Effector memory CD8-positive, alpha-beta T cell (primary cell): ENCODE results near the gene IGSF9.
A peak's percentile ranks its signal among the peaks of the same experiment; 100 is the strongest.

Source experiments
- ATAC-seq: fragments of 150-1000 bp; cut with Tn5 transposase; replicated peaks from 2 replicates; pipeline ENCODE4 v1.10.0; 2021; ENCODE audit warnings: mild to moderate bottlenecking, moderate library complexity
- DNase-seq, 3 experiments: peaks; one replicate each; pipeline ENCODE4 v3.0.0; 2021
- H3K27ac Mint-ChIP-seq, 2 donors: one replicate each; pipeline ENCODE4 v1.8.0; 2022; ENCODE audit warnings: mild to moderate bottlenecking in 2 of 2, mixed read lengths in 2 of 2, moderate library complexity in 2 of 2
- H3K27me3 Mint-ChIP-seq, 2 donors: one replicate each; pipeline ENCODE4 v1.8.0; 2022; ENCODE audit warnings: mixed read lengths in 2 of 2
- H3K36me3 Mint-ChIP-seq: one replicate; pipeline ENCODE4 v1.8.0; 2022; ENCODE audit warnings: mild to moderate bottlenecking, moderate library complexity, mixed read lengths; ENCODE audit not compliant: insufficient read depth
- H3K4me1 Mint-ChIP-seq, 2 donors: one replicate each; pipeline ENCODE4 v1.8.0; 2022; ENCODE audit warnings: low read depth in 2 of 2, mixed read lengths in 2 of 2
- H3K4me3 Mint-ChIP-seq, 2 donors: one replicate each; pipeline ENCODE4 v1.8.0; 2022; ENCODE audit warnings: mild to moderate bottlenecking in 2 of 2, mixed read lengths in 2 of 2, moderate library complexity in 2 of 2
- H3K9me3 Mint-ChIP-seq, 2 donors: one replicate each; pipeline ENCODE4 v1.8.0; 2022; ENCODE audit warnings: mixed read lengths in 2 of 2

Gene IGSF9

DNA sequence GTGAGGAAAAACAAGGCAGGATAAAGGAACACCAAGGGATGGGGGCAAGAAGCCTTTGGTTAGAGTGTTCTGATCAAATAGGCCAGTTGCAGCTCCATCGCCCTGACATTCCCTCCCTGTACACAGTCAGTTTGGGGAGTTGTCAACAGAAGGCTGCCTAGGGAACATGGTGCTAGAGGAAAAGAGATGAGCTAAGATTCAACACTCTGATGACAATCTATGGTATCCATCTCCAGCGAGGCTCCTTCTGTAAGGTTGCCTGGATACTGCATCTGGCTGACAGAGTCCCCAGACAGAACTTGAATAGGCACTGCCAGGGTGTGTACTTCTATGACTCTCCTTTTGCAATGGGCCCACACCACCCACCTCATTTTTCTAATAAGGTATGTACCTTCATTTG lies 19.9 kb upstream of the IGSF9 start:
- Mint-ChIP-seq H3K27ac (no peak overlapping the region), H3K9me3 (no peaks in the 10 kb centered on the region), H3K4me3 (no peak overlapping the region), H3K27me3 (peaks cover 24 to 39% of the 10 kb centered on the region in 2 donors), H3K36me3 (no peaks in the 10 kb centered on the region), H3K4me1 (no peaks in the 10 kb centered on the region)
- DNase-seq (no peak), ATAC-seq (no peak)

DNA sequence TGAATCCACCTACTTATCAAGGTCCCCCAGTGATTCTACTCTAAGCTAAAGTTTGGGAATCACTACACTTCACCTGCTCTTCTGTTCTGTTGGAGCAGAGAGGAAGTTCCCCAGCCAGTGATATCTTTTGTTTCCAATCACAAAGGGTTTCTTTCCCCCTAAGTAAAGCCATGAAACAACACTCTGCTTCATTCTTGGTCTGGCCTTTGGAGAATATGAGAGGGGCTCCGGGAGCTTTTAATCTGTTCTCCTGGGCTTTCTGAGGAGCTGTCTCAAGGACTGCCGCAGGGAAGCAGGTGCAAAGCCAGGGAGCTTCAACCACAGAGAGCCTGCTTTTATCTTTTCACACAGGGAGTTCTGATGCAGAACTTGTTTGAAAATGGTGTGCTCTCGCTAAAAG lies 18.7 kb upstream of the IGSF9 start:
- peaks cover 31 to 43% of the 10 kb centered on the region in 2 donors for H3K27me3 Mint-ChIP-seq
- no peak overlapping the region for H3K4me3 Mint-ChIP-seq
- no peak for ATAC-seq

DNA sequence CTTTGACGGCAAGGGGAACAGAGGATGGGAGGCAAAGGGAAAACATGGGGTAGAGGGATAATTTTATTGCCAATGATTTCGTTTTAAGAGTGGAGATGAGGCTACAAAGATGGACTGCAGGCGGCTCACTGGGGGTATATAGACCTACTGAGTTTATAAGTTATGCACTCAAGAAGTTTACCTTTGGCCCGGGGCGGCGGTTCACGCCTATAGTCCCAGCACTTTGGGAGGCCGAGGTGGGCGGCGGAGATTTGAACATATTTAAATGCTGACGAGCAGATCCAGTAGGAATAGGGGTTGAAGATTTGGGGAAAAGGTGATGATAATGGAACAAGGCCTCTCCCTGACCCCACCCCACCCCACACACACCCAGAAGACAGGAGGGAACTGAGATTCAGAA lies 16.8 kb upstream of the IGSF9 start:
- no peak overlapping the region for H3K4me3 Mint-ChIP-seq
- no peaks in the 10 kb centered on the region for H3K9me3 Mint-ChIP-seq
- no peak overlapping the region for H3K27ac Mint-ChIP-seq
- ATAC-seq (no peak), DNase-seq (no peak)
- no peaks in the 10 kb centered on the region for H3K4me1 Mint-ChIP-seq
- peaks cover 22 to 28% of the 10 kb centered on the region in 2 donors for H3K27me3 Mint-ChIP-seq
- H3K36me3 Mint-ChIP-seq: no peaks in the 10 kb centered on the region

More for the DNA sequence above, 18.7 kb upstream of the IGSF9 start:
- no peak overlapping the region for H3K27ac Mint-ChIP-seq
- no peaks in the 10 kb centered on the region for H3K9me3 Mint-ChIP-seq
- no peaks in the 10 kb centered on the region for H3K36me3 Mint-ChIP-seq
- H3K4me1 Mint-ChIP-seq: no peaks in the 10 kb centered on the region
- DNase-seq: no peak

DNA sequence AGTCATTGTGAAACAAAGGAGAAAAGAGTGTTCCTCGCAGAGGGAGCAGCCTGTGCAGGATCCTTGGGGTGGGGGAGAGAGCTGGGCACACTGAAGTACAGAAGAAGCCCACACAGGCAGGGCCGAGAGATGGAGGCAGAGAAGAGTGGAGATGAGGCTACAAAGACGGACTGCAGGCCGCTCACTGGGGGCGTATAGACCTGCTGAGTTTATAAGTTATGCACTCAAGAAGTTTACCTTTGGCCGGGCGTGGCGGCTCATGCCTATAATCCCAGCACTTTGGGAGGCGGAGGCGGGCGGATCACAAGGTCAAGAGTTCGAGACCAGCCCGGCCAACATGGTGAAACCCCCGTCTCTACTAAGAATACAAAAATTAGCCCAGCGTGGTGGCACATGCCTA lies 16.2 kb upstream of the IGSF9 start:
- Mint-ChIP-seq H3K4me1 (no peaks in the 10 kb centered on the region), H3K9me3 (no peaks in the 10 kb centered on the region), H3K36me3 (no peaks in the 10 kb centered on the region), H3K27me3 (peaks cover 22 to 26% of the 10 kb centered on the region in 2 donors), H3K27ac (no peak overlapping the region), H3K4me3 (no peak overlapping the region)
- no peak for DNase-seq
- ATAC-seq: no peak

DNA sequence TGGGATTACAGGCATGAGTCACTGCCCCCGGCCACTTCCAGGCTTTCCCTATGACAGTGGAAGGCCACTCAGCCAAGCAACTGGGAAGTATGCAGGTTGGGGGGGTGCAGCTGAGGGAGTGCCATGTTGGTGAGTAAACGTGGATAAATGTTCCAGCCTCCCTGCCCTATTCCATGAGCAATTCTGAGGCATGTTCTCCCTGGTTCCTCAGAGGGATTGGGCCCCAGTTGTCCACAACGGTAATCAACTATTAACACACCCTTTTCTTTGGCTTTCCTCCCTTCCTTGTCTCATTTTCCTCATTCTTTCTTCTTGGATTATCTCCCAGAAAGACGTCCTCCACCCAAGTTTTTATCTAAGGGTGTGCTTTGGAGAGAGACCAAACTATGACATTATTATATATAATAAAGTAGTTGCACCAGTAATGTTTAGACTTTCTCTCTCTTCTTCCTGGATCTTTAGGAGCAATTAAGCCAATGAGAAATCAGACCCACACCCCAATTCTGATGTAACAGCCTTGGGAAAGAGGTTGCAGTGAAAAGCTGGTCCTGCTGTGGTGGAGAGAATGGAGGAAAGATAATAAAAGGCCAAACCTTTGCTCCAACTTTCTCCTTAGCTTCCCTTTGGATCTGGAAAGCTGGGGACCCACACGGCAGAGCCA lies 15.4 kb upstream of the IGSF9 start:
- Mint-ChIP-seq H3K27ac (no peak overlapping the region), H3K4me3 (no peak overlapping the region), H3K9me3 (no peaks in the 10 kb centered on the region), H3K4me1 (no peaks in the 10 kb centered on the region), H3K36me3 (no peaks in the 10 kb centered on the region), H3K27me3 (peaks cover 18 to 32% of the 10 kb centered on the region in 2 donors)
- DNase-seq: no peak
- no peak for ATAC-seq

DNA sequence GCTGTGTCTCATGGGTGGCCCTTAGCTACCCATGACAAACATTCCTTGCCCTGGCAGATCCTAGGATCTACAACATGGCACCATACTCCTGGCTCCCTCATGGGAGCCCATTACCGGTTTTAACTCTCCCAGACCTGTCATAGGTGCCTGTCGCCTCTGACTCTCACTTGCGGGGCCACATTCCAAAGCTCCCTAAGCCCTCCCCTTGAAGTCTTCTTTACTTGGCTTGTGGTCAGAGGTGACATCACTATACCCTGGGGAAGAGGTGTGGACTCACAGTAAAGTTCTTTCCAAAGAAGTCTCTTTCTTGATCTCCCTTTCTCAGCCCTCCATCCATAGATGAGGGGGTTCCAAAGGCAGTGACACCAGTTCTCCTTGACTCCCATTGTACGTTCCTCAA lies 14.0 kb upstream of the IGSF9 start:
- no peak for DNase-seq

DNA sequence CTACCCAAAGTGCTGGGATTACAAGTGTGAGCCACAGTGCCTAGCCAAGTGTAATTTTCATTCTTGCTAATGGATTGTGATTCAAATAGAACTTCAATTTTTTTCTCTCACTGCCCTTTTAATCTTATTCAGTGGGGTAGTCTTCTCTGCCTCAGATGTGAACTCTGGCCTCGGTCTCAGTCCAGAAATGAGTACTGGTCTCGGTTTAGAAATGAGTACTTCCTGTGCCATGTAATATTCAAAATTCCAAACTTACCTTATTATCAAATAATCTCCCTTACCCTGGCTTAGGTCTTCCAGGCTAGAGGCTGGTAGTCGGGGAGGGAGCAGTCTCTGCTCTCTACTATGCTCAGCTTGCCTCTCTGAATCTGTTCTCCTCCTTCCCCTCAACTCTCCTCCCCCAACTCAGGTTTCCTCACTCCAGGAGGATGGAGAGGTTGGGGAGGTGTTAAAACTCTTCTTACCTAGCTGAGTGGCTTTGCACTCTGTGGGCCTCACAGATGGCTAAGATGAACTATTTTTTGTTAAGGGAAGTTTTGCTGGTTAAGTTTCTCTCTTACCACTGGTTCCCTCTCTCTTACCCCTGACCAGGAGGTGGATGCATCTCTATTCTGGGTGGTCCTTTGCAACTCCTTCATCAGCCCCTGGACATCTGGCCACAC lies 13.4 kb upstream of the IGSF9 start:
- Mint-ChIP-seq H3K4me1 (no peaks in the 10 kb centered on the region), H3K4me3 (no peak overlapping the region), H3K36me3 (no peaks in the 10 kb centered on the region), H3K9me3 (no peaks in the 10 kb centered on the region), H3K27ac (no peak overlapping the region), H3K27me3 (peaks cover 25 to 31% of the 10 kb centered on the region in 2 donors)
- ATAC-seq: no peak
- DNase-seq: no peak

More for the DNA sequence above, 14.0 kb upstream of the IGSF9 start:
- H3K36me3 Mint-ChIP-seq: no peaks in the 10 kb centered on the region
- no peaks in the 10 kb centered on the region for H3K9me3 Mint-ChIP-seq
- H3K4me3 Mint-ChIP-seq: no peak overlapping the region
- H3K27me3 Mint-ChIP-seq: peaks cover 19 to 28% of the 10 kb centered on the region in 2 donors
- H3K27ac Mint-ChIP-seq: no peak overlapping the region
- no peaks in the 10 kb centered on the region for H3K4me1 Mint-ChIP-seq
- ATAC-seq: no peak

DNA sequence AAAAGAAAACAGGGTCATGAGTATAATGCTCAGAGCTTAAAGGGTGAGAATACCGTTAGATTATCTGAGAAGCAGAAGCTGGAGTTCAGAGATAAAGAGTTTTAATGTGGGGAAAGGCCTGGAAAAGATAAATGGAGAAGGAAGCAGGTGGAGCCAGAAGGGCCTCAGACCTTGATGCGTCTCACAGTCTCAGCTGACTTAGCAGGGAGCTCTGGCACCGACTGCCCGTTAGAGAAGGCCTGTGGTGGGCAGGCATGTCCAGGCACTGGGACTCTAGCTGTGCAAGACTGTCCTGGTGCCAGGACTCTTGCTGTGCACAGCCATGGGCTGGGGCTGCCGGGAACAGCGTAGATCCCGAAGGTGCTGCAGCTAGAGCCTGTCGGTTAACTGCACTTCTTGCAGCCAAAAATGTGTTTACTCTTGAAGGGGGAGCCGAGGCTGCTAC lies 12.4 kb upstream of the IGSF9 start:
- Mint-ChIP-seq H3K27ac (no peak overlapping the region), H3K9me3 (no peaks in the 10 kb centered on the region), H3K27me3 (peaks cover 31 to 41% of the 10 kb centered on the region in 2 donors), H3K4me3 (no peak overlapping the region), H3K36me3 (no peaks in the 10 kb centered on the region), H3K4me1 (no peaks in the 10 kb centered on the region)
- DNase-seq: no peak
- ATAC-seq: no peak

DNA sequence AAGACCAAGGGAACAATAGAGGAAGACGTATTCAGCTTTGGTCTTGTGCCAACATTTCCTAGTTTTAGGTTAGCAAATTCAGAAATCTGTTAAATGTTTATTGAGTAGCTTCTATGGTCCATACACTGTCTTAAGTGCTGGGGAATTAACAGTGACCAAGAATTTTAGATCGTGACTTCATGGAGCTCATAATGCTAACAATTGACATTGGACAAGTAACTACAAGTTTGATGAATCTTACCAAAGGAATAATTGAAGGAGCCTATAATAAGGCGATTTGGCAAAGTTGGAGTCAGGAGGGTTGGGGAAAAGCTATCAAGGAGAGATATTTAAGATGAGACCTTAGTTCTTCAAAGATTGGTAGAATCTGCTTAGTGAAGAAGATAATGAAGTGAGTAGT lies 10.0 kb upstream of the IGSF9 start:
- ATAC-seq (no peak), DNase-seq (no peak)
- Mint-ChIP-seq H3K27me3 (peaks cover 47 to 65% of the 10 kb centered on the region in 2 donors), H3K4me1 (no peaks in the 10 kb centered on the region), H3K4me3 (no peak overlapping the region), H3K27ac (no peak overlapping the region), H3K36me3 (no peaks in the 10 kb centered on the region), H3K9me3 (no peaks in the 10 kb centered on the region)

DNA sequence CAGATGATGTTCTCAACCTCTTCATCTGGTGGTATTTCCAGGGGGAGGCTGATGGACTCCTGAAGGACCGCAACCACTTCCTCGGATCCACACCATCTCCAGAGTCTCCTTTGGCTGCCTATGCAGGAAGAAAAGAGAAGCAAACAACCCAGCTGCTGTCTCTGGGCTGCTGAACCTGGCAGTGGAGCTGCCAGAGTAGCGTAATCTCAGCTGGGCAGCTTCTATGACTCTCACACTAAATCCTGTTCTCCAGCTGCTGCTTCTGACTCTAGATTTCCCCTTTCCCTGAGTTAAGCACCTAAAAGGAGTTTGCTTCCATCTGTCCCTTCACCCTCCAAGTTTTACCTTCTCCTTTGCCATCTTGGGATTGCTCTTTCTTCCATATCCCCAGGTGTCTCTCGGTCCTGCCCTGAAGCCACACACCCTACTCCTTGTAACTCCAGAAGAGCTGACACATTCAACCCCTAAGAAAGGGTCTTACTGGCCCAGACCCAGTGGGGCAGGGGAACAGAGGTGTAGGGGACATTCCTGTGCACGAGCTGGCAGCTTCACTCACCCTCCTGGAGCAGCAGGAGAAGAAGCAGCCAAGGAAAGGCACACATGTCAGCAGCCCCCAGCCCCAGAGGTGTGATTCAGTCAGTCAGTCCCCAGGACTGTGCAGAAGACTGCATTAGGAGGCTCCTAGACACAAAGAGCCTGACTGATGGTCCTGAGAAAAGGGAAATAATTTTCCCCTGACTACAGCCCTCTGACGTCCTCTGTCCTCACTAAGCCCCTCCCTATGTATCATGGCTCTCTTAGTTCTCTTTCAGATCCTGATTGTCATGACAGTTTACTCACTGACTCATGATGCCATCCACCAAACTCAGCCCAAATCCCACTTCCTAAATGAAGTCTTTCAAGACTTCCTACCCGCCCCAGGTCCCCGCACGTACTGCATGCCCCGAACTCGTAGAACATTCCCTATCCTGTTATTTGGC lies 8.4 kb upstream of the IGSF9 start, which contains the start of gene SLAMF9:
SLAMF9 (minus strand) TSS at position 702 of the 980 bp plus-strand sequence; CDS start at position 602, 100 bp downstream.
- Mint-ChIP-seq H3K4me3 (no peak within 1 kb of the TSS), H3K9me3 (no peaks in the 10 kb centered on the region), H3K27ac (no peak within 1 kb of the TSS), H3K36me3 (no peaks in the 10 kb centered on the region), H3K27me3 (peaks cover 42 to 68% of the 10 kb centered on the region in 2 donors), H3K4me1 (no peaks in the 10 kb centered on the region)
- no peak for DNase-seq
- ATAC-seq: peak; percentile 14

DNA sequence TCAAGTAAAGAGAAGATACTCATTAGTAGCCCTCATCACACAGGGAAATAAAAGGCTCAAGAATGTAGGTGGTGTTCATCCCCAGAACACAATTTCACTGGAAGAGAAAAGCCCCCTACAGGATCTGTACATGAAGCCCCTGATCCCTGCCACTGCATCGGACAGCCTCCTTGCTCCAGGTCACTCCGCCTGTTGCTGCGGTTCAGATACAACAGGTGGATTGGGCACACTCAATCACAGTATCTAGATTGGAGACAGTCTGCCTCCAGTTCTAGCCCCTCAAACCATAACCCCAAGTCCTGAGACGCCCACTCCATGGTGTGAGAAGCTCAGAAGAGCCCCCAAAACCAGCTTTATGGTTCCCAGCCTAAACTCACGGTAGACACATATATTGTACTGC lies 7.5 kb upstream of the IGSF9 start:
- no peaks in the 10 kb centered on the region for H3K4me1 Mint-ChIP-seq
- H3K4me3 Mint-ChIP-seq: no peak overlapping the region
- H3K9me3 Mint-ChIP-seq: no peaks in the 10 kb centered on the region
- no peak overlapping the region for H3K27ac Mint-ChIP-seq
- no peak for ATAC-seq
- no peak for DNase-seq
- peaks cover 41 to 67% of the 10 kb centered on the region in 2 donors for H3K27me3 Mint-ChIP-seq
- no peaks in the 10 kb centered on the region for H3K36me3 Mint-ChIP-seq

DNA sequence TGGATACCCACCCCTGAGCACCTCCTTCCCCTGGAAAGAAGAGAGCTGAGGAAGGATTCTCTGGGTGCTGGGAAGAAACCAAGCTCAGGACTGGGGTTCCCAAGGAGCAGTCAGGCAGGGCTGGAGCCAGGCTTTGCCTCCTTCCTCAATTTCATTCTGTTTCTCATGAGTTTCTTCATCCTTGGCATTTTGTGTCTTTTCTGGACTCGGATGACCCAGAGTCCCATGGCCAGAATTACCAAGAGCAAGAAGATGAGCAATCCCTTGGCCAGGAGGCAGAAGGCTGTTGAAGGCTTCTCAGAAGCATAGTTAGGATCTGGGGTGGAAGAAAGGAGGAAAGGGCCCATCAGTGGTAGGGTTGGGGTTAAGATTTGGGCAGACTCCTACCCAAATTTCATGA lies 6.1 kb upstream of the IGSF9 start:
- H3K27me3 Mint-ChIP-seq: peaks cover 41 to 63% of the 10 kb centered on the region in 2 donors
- no peak for ATAC-seq

DNA sequence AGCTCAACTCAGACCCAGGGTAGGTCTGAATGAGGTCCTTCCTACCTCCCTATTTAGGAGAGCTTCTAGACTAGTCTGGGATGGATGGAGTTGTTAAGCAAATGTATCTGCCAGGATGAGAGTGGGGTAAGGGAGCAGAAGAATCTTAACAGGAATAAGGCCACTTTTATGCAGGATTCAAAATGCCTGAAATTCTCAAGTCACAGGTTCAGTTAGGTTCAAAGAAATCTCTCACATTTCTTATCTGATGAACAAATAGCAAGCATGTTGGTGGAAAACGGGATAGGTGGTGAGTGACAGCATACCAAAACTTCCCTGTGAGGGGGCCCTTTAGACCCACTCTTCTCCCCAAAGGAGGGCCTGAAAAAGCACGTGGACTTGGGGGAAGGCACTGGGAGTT lies 5.6 kb upstream of the IGSF9 start:
- Mint-ChIP-seq H3K4me3 (no peak overlapping the region), H3K9me3 (no peaks in the 10 kb centered on the region), H3K36me3 (no peaks in the 10 kb centered on the region), H3K4me1 (no peaks in the 10 kb centered on the region), H3K27ac (no peak overlapping the region), H3K27me3 (peaks cover 41 to 58% of the 10 kb centered on the region in 2 donors)
- DNase-seq (no peak), ATAC-seq (no peak)

More for the DNA sequence above, 6.1 kb upstream of the IGSF9 start:
- no peaks in the 10 kb centered on the region for H3K36me3 Mint-ChIP-seq
- no peaks in the 10 kb centered on the region for H3K9me3 Mint-ChIP-seq
- H3K4me3 Mint-ChIP-seq: no peak overlapping the region
- no peaks in the 10 kb centered on the region for H3K4me1 Mint-ChIP-seq
- H3K27ac Mint-ChIP-seq: no peak overlapping the region
- DNase-seq: no peak
